Astrocyte of the spinal cord (primary cell): ENCODE data around the gene RAD23A.
A peak's percentile ranks its signal among the peaks of the same experiment; 100 is the strongest.
"Not testable (repeated sequence)": the region's sequence is repeated elsewhere in the genome, so short reads cannot be mapped to it uniquely, and the experiment has no call there.

Experiments used
- DNase-seq: peaks from one replicate; pipeline ENCODE4 v3.0.0; 2011; ENCODE audit warnings: low read depth, low spot score
- H3K4me3 ChIP-seq: 2 replicates; pipeline ENCODE4 v1.5.1; 2011; ENCODE audit warnings: low read depth, mild to moderate bottlenecking, low read length, moderate library complexity
- in situ Hi-C: cut with HindIII; loops from 2 replicates; pipeline ENCODE4 v1.10.0; 2017; ENCODE audit warnings: low sequenced_read_pairs
- TF ChIP-seq, protein P1 (sequence below): IDR thresholded peaks from 2 replicates; pipeline ENCODE4 v1.5.1; 2012; ENCODE audit warnings: low read depth, mild to moderate bottlenecking, low read length, inconsistent platforms

The RAD23A gene

DNA sequence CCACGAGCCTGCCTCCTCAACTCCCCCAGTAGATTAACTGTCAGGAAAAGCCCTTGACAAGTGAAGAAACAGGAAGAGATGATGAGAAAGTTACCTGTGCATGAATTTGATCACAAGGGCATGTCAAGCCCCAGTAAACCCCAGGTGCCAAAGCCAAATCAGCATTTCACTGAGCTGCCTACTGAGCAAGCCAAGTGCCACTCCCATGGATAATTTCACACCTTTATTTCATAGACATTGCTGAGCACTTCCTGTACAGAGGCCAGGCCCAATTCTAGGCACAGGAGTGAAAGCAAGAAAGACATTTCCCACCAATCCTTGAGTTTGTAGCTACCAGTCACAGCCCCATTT, 8.9 kb downstream of the RAD23A start:
- in situ Hi-C loops = no loop called here

DNA sequence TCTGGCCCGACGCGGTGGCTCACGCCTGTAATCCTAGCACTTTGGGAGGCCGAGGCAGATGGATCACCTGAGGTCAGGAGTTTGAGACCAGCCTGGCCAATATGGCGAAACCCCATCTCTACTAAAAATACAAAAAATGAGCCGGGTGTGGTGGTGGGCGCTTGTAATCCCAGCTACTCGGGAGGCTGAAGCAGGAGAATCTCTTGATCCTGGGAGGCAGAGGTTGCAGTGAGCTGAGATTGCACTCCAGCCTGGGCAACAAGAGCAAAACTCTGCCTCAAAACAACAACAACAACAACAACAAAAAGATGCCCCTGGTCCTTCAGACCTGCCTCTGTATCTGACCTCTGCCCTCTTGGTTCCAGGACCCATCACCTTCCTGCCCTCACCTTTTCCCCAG, 9.9 kb downstream of the RAD23A start:
- DNase-seq, in situ Hi-C loops: not testable (repeated sequence)
- peak overlapping the region; percentile 91 for H3K4me3 ChIP-seq

More for the DNA sequence above, 8.9 kb downstream of the RAD23A start:
- TF ChIP-seq, protein P1, sequence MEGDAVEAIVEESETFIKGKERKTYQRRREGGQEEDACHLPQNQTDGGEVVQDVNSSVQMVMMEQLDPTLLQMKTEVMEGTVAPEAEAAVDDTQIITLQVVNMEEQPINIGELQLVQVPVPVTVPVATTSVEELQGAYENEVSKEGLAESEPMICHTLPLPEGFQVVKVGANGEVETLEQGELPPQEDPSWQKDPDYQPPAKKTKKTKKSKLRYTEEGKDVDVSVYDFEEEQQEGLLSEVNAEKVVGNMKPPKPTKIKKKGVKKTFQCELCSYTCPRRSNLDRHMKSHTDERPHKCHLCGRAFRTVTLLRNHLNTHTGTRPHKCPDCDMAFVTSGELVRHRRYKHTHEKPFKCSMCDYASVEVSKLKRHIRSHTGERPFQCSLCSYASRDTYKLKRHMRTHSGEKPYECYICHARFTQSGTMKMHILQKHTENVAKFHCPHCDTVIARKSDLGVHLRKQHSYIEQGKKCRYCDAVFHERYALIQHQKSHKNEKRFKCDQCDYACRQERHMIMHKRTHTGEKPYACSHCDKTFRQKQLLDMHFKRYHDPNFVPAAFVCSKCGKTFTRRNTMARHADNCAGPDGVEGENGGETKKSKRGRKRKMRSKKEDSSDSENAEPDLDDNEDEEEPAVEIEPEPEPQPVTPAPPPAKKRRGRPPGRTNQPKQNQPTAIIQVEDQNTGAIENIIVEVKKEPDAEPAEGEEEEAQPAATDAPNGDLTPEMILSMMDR = no peak
- no peak overlapping the region for H3K4me3 ChIP-seq
- DNase-seq = no peak

DNA sequence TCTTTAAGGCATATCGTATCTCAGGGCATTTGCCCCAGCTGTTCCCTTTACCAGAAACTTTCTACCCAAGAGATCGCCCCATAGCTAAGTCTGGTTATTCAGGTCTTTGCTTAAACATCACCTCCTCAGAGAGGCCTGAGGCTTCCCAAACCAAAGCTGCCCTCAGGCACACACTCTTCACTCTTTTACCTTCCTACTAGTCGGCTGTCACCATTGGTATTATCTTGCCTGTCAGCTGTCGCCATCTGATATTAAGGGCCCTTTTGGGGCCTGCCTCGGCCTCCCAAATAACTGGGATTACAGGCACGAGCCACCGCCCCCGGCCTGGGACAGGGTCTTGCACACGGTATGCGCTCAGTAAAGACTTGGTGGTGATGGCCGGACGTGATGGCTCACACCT, 10.3 kb downstream of the RAD23A start:
- TF ChIP-seq, protein P1 = no peak
- peak overlapping the region; percentile 91 for H3K4me3 ChIP-seq
- in situ Hi-C loops = no loop called here
- no peak for DNase-seq

DNA sequence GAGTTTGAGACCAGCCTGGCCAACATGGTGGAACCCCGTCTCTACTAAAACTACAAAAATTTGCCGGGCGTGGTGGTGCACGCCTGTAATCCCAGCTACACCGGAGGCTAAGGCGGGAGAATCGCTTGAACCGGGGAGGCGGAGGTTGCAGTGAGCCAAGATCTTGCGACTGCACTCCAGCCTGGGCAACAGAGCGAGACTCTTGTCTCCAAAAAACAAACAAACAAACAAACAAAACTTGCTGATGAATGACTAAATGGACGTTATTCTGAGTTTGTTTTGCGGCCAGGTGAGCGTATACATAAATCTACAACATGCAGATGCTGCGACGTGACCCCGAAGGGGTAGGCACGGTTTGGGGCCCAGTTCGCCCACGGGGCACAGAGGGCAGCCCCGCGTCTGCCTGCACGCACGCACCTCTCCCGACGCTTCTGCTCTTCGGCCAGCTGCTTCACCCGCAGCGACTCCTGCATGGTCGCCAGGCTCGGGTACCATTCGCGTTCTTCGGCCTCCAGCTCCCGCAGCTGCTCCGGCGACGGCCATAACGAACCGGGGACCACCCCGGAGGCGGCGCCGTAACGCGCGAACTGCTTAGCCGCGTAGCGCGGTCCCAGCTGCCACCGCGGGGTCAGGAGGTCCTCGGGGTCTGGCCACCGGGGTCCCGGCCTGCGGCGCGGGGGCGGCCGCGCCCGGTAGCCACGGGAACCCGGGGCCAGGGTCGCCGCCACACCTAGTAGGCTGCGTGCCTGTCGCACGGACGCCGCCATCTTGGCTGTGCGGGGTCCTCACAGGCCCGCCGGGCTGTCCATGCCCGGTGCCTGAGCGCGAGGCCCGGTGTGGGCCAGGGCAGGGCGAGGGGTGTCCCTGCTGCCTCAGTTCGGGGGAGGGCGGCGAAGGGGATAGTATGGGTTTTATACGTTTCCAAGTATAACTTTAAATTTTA, 11.1 kb downstream of the RAD23A start, which contains the start of gene GADD45GIP1:
Gene GADD45GIP1, minus strand, starts transcription at position 778 of the 943 bp plus-strand sequence. Its CDS starts 11 bp downstream, at position 767.
- in situ Hi-C loops = no loop called here
- TF ChIP-seq, protein P1 = no peak
- H3K4me3 ChIP-seq = peak within 1 kb of the TSS; percentile 91
- peak; percentile 77 for DNase-seq

DNA sequence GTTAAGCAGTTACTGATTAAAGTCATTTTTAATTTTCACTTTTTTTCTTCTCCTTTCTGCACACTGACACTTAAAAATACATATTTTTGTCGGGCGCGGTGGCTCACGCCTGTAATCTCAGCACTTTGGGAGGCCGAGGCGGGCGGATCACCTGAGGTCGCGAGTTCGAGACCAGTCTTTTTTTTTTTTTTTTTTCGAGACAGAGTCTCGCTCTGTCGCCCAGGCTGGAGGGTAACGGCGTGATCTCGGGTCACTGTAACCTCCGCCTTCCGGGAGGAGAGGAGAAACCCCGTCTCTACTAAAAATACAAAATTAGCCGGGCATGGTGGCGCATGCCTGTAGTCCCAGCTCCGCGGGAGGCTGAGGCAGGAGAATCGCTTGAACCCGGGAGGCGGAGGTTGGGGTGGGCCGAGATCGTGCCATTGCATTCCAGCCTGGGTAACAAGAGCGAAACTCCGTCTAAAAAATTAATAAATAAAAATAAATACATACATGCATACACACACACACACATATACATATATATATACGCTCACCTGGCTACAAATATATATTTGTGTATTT, 11.8 kb downstream of the RAD23A start:
- in situ Hi-C loops, DNase-seq: not testable (repeated sequence)
- H3K4me3 ChIP-seq = peak overlapping the region; percentile 91

DNA sequence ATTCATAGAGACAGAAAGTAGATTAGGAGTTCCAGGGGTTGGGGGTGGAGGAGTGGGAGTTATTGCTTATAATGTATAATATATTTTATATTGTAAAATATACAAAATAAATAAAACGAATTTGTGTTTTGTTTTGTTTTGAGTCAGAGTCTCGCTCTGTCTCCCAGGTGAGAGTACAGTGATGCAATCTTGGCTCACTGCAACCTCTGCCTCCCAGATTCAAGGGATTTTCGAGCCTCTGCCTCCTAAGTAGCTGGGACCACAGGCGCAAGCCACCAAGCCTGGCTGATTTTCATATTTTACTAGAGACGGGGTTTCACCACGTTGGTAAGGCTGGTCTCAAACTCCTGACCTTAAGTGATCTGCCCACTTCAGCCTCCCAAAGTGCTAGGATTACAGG, 13.8 kb downstream of the RAD23A start:
- in situ Hi-C loops = no loop called here
- TF ChIP-seq, protein P1 = no peak
- no peak overlapping the region for H3K4me3 ChIP-seq
- DNase-seq = no peak

DNA sequence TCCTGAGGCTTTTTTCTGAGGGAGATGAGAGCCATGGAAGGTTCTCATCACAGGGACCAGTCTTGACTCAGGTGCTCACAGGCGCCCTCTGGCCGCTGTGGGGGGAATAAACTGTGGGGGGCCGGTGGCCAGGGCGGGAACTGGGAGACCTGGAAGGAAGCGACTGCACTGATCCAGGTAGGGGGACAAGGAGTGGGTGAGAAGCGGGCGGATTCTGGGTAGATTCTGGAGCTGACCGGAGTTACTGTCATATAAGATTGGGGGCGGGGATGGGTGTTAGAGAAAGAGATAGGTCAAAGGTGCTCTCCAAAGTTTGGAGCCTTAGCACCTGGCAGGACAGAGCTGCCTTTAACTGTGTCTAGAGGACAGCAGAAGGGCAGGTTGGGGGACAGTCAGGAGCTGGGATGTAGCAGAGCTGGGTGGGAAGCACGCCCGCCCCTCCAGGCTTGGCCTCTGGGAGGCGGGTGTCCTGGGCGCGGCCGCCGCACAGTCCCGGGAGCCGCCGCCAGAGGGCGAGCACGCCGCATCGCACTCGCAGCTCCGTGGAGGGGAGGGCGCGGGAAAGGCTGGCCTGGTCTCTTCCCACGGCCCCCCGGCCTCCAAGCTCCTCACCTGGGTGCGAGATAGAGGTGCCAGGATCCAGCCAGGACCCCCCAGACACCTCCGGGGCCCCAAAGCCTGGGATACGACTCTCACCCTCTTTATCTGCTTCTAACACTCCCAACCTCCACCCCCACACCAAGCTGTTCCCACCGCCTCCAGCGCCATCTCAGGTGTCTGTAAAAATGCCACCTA, 19.6 kb downstream of the RAD23A start:
- peak overlapping the region; percentile 59 for H3K4me3 ChIP-seq
- in situ Hi-C loops = no loop called here
- TF ChIP-seq, protein P1 = peak; percentile 90
- DNase-seq = peak; percentile 74
